ENCODE results near the gene TCF4.

The TCF4 gene

DNA sequence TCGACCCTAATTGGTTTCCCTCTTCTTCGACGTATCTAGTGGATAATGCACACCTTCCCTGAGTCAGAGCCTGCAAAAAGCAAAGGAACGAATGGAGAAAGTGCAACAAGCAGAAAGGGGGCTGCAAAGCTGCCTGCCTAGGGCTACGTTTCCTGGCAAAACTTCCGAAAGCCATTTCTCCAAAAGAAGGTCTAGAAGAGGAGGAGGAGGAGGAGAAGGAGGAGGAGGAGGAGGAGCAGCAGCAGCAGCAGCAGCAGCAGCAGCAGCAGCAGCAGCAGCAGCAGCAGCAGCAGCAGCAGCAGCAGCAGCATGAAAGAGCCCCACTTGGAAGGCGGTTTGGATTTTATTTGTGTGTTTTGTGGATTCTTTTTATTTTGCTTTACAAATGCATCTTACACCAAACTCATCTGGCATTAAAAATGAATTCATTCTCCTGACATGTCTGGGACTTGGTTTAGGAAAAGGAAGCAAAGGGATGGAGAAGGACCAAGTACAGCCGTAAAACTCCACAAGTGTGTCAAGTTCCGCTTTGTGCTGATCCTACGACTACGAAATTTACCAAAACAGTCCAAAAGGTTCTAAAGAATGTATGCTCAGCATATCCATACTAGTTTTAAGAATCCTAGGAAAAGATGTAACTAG is 2.0 kb downstream of the TCF4 start:
- no peak for DNase-seq (ENCODE audit: low read depth)

DNA sequence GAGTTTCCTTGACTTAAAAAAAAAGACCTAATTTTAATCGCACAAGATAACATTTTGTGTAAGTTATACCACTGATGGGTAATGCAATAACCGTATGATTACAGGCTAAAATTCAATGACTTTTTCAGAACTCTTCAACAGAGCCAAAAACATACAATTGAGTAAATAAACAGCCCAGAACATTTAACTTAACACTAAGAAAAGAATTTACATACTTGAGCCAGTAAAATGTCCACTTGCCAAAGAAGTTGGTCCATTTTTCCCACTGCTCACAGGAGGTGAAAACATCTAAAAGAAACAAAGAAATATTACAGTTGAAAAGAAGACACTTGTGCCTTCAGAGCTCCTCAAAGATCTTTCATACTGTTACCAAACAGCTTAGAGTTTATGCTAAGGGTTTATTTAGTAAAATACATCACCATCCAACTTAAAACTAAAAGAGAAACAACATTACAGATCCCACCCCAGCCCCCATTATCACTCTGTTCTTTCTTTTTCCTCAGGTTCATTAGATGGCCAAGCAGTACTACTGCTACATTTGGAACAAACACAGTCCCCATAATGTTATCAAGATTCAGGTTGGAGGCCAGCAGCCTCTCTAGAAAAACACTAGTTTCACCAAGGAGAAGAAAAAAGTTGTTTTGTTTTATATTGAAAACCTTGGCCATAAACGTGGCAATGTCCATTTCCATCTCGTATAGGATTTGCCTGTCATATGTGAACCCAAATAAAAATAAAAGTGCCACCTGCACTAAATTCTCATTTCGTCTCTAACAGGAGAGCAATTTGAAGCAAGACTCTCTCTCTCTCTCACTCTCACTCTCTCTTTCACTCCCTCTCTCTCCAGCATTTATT is 2.7 kb downstream of the TCF4 start:
- DNase-seq (ENCODE audit: low read depth) = no peak

DNA sequence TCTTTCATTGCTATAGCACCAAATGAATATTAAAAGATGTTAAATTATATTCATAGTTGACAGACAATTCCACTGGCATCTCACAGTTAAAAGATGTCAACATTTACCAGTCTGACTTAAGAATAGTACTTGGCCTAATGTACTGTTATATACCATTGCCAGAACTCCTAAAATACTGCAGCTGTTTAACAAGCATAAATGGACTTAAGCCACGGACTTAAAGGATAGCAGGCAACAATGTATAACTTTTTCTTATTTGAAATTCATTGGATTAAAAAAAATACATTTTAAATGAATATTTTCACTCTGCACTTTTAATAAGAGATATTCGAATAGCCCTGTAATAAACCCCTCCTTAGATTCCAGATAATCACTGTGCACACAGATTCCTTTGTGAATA is 3.8 kb downstream of the TCF4 start:
- DNase-seq (ENCODE audit: low read depth) = no peak

DNA sequence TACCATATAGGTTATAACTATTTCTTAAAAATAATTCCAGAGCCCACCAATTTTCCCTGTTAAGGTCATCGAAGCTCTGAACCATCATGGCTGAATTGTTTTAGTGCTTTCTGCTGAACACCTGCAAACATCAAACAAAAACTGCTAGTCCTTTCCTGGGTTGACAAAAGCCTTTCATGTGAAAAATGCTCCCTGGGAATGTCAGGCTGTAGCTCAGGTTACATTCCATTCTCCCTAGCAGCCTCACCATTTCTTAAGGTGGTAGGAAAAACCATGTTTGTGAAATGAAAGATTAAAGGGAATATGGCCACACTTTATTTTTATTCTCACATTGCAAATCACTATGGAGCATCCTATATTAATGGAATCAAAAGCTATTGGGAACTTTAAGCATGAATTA is 5.7 kb downstream of the TCF4 start:
- no peak for DNase-seq (ENCODE audit: low read depth)

DNA sequence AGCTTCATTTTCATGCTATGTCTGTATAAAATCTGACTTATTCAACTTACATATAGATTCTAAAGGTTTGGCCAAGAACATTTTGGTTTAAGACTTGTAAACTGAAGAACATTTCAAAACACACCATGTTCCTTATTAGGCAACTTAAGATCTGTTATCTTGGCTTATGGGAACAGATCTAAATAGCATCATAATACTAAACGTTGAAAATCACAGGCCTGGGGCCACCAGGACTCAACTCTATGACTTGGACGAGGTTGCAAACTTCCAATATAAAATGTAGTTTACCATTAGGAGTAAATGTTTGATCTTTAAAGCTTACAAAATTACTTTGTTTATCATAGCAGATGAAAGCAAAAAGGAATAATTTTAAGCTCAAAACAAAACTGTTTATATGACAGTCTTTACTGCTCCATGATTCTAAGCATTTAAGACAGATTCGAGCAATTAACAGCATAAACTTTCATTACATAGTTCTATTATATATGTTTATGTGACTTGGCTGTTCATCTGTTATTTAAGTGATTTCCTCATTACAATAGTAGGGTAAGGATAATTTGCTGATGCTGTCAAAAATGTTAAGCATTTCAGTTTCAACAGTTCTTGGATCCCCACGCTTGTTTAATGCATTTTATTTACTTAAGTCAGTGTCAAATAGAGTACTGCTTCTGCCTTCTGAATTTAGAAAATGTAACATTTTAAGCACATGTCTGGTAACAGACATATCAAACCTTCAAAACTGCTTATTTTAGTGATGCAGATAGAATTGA is 8.3 kb downstream of the TCF4 start:
- DNase-seq (ENCODE audit: low read depth) = no peak

DNA sequence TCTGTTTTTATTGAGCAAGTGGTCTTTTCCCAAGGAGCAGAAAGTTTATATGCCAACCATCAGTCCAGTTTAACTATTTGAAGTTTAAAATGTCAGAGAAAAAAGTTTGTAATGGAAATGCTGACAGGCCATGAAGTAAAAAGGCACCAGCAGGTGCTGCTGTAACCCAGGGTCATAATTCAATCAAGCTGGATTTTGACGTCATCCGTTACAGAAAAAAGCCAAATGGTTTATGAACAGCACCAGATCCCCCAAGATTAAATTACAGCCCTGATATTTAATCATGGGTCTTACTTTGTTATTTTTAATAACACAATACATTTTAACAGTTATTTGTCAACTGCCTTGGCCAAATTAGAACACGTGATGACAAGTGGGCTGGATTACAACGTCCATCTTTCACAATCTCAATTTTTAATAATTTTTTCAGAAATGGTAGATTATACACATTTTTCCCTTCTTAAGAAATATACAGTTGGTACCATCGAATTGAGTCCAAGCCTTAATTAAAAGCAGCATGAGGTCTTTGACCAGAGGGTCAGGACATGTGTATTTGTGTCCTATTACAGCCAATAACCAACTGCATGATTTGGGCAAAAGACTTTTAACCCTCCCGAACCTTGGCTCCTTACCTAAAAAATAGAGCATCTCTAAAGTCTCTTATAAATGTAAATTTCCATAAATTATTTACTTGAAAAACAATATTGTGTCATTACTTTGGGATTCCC is 10.0 kb downstream of the TCF4 start:
- no peak for DNase-seq (ENCODE audit: low read depth)

DNA sequence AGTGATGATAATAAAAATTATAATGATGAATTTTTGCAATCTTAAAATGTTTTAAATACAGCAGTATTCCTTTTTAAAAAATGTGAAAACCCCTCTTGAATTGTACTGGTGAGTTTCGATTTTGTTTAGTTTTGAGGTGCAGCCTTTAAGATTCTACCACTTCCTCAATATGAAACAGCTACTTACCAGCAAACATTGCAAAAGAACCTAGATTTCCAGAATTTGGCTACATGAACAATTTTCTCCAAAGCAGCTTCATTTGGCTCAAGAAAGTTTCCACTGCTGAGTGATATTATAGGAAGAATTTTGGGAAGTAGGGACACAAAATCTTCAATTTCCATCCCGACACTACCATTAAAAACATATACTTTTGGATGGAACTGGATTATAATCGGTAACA is 12.0 kb downstream of the TCF4 start:
- no peak for DNase-seq (ENCODE audit: low read depth)

DNA sequence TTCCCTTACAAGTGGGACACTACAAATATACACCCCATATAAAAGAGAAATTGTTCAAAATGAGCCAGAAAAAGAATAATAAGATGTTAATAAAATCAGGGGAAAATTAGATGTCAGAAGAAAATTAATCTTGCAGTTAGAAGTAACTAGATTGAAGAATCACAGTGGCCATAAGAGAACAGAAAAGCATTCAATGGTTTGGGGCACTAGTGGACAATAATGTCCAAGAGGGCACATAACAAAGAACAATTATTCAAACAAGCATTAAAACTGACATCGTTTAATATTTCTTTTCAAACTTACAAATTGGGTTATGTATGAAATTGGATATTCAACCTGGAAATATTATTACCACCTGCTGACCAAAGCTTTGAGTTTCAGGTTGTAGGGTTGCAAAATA is 12.9 kb downstream of the TCF4 start:
- no peak for DNase-seq (ENCODE audit: low read depth)

DNA sequence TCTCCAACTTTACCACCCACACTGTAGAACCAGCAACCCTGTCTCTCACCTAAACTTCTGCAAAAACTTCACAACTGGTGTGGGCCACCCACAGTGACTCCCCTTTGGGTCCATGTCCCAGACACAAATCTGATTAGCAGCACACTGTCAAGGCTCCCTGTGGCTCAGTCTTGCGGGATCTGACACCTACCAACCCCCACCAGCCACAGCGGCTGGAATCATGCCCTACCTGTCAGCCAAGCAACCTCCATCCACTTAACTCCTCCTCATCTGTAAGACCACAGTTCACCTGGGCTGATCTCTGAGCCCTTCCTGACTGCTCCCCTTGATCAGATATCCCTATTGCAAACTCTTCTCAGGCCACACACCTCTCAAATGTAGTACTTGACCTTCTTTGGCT is 14.6 kb downstream of the TCF4 start:
- DNase-seq (ENCODE audit: low read depth) = no peak

DNA sequence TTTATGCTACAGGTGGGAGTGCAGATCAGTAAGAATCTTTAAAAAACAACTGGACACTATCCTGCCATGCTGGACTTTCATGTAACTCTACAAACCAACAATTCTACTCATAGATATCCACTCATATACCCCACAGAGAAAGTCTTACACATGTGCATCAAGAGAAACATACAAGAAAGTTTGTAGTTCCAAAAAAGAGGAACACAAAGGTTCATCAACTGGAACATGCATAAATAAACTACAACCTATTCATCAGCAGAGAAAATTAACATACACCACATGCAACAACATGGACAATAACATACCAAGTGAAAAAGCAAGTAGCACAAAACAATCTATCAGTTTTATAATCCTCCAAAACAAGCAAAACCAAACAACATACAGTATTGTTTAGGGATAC is 17.0 kb downstream of the TCF4 start:
- no peak for DNase-seq (ENCODE audit: low read depth)

DNA sequence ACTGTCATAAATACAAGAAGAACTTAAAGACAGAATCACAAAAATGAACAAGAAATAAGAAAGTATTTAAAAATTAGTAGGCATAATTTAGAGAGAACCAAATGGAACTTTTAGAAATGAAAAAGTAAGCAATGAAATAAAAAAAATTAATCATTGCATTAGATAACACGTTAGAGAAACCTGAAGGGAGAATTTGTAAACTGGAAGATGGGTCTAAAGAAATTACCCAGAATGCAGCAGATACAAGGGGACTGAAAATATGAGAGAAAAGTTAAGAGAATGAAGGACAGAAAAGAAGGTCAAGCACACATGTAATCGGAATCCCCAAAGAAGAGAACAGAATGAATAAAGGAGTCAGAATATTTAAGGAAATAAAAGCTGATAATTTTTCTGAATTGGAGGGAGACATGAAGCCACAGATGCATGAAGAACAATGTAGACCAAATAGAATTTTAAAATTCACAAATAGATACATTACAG is 21.5 kb downstream of the TCF4 start:
- DNase-seq (ENCODE audit: low read depth) = no peak

DNA sequence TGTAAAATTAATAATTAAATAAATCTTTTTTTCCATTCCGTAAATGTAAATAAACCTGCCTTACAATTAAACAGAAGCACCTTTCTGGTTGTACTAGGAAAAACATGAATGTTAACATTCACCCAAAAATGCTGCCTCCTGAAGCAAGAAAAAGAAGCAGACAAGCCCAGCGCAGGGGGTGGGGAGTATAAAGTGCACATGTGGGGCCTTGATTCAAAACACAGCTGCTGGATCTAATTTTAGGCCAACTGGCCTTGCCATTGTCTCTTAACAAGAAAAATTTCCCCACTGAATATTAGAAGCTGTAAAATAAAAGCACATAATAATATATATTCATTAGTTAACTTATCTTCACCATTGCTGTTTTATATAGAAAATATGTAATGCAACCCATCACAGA is 28.3 kb downstream of the TCF4 start:
- no peak for DNase-seq (ENCODE audit: low read depth)

DNA sequence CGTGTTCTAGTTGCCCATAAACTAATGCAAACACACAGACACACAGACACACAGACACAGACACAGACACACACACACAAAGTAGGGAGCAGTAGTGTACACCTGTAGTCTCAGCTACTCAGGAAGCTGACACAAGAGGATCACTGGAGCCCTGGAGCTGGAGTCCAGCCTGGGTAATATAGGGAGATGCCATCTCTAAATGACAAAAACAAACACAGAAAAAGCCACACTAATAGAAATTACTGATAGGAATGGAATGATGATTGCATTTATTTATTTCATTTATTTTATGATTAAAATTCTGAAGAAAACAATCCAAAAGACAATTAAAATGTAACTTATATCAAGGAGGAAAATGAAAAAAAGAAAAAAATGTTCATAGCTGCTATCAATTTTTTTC is 30.8 kb downstream of the TCF4 start:
- DNase-seq (ENCODE audit: low read depth) = no peak

DNA sequence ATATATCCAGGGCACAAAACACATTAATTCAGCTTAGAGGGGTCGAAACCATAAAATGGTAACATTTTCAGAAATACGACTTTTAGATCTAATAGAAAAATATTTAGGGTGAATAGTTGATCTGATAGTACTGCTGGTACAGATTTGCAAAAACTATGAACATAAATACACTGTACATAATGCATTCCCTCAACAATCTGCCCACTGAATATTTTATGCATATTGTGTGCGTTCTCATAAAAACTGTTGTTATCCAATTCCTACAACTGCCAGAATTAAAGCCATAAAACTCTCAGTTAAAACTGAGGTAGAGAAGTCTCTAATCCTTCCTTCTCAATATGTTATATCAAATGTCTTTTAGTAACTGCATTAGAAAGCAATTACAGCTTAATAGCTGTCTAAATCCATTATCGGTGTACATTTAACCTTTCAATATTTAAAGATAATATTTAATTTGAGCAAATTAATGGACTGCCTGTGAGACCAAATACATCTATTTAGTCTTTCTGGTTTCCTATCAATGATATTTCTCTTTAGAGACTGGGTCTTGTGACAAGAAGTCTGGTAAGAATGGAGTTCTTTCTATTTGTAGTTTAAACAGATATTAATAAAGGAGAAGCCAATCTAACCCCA is 32.5 kb downstream of the TCF4 start:
- DNase-seq (ENCODE audit: low read depth) = no peak

DNA sequence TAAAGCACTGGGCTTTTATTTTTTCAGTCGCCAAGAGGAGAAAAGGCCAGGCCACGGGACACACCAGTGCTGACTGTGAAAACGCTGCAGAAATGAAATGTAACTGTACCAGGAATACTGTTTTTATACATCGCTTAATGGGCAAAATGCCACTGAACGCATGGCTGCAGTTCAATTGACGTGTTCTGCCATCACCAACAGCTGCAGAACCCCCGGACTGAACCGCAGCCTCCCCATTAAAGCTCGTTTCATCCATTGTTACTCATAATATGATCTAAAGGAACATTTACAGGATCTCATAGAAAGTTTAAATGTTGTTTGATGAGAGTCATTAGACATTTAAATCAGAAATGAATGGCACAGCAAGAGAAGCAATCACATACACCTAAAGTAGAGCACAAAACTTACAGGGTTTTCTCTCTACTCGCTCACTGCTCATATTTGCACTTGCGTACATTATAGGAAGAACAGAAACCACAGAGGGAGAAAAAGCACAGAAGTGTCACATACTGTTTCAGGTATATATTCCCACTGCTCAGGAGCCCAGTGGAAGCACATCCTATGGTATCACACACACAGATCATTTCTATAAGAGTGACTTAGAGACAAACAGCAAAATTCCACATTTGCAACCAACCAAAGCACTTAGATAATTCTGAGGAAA is 35.3 kb downstream of the TCF4 start:
- DNase-seq (ENCODE audit: low read depth) = no peak

DNA sequence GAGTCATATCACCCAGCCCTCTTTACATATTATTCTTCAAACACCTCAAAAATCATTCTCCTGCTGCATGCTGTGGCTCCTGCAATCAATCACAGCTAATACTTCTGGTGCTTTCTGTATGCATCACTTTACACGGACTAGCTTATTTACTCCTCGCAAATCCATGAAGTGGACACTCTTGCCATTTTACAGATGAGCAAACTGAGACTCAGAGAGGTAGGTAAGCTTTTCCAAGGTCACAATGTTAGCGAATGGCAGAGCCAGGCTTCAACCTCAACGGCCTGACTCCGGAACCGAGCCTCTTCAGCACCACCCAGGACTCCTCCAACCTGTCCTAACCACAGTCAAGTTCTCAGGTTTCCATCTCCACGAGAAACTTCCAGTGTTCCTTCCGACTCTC is 36.8 kb downstream of the TCF4 start:
- DNase-seq (ENCODE audit: low read depth) = no peak

DNA sequence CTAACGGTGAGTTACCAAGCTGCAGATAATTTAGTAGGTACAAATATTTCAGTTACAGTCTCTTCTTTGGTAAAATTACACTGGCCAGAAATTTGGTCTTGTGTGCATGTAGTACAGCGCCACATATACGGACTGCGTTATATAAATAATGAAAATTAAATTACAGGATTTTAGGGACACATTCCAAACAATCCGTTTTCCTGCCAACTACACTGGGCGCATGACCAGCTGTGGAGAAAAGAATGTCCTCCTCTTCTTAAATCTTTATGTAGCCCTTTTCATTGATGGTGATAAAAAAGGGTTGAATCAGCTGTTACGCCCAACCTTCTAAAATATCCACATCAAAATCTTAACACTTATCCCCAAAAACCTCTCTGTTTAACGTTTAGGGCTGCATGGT is 37.5 kb downstream of the TCF4 start:
- no peak for DNase-seq (ENCODE audit: low read depth)

DNA sequence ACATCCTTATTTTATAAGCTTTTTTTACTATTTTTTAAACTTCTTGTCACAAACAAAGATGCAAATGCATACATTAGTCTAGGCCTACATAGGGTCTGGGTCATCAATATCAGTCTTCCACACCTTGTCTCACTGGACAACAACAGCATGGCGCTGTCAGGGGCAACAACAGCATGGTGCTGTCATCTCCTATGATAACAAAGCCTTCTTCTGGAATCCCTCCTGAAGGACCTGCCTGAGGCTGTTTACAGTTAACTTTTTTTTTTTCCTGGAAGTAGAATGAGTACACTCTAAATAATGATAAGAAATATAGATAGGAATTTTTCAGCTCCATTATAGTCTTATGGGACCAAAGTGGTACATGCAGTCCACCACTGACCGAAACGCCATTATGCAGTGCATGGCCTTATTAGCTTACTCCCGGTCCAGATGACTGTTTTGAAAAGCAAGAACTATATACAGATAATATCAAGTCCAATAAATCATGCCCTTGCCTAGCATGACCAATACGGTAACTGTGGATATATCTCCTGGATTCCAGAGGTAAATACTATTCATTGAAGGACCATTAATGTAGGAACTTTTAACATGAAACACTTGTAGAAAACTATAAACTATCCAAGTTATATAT is 38.4 kb downstream of the TCF4 start:
- no peak for DNase-seq (ENCODE audit: low read depth)

DNA sequence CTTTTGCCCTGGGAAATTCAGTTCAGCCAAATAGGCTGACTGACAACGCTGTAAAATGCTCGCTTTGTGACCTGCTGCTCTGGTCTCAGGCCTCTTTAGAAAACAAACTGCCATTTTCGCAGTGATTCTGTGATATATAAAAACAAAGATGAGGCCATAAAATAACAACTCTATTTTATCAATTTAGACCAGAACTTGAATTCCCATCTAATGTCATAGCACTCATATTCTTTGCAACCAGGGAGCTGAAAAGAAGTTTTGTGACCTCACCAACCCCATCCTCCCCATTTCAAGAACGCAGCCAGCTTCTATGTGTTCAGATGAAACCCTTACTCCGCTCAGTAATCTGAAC is 40.3 kb downstream of the TCF4 start:
- DNase-seq (ENCODE audit: low read depth) = no peak

DNA sequence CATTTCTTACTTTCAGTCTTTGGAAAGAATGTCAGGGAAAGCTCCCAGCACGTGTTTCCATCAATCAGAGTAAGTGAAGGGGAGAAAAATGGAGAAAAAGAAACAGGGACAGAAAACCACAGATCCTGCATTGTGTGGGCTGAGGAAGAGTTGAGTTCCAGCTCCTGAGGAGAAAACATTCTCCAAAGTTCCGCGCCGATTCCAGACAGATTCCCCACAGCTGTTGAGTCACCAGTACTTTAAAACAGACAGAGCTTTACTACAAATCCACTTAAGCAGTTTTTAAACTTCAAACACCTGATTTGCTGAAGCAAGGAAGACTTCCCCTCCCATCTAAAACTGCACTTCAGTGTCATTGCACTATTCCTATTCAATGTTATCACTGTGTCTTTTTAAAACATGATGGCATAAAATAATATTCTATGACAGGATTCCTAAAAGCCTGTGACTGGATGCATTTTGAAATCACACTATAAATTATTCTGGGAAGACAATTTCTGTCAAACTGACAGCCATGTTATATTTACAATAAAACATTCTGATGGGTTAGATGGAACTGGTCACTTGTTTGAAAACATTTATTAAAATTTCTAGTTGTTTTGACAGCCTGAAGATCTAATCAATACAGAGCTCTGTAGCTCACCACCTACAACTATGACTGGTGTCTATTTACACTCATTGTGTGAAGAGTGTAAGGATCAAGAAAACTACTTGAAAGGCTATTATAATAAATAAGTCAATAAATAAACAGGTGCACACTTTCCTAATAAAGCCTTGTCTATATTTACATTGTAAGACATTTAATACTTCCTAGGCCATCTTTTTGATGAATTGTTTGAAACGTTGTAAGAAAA is 40.9 kb downstream of the TCF4 start:
- DNase-seq (ENCODE audit: low read depth) = no peak

Data from stimulated activated CD8-positive, alpha-beta memory T cell treated with anti-CD3 and anti-CD28 coated beads, Interleukin-4, amount 100 ng/mL, for 24 hours (primary cell).